ENCODE data around the gene CRYAB. TPM values are rescaled to one million over a fixed set of nuclear protein-coding genes. Genes with fewer than 3 reads are reported as not detected.
"Not testable (repeated sequence)": the region's sequence is repeated elsewhere in the genome, so short reads cannot be mapped to it uniquely, and the experiment has no call there.

CRYAB gene
- total RNA-seq, 1 donor, result not detected

DNA sequence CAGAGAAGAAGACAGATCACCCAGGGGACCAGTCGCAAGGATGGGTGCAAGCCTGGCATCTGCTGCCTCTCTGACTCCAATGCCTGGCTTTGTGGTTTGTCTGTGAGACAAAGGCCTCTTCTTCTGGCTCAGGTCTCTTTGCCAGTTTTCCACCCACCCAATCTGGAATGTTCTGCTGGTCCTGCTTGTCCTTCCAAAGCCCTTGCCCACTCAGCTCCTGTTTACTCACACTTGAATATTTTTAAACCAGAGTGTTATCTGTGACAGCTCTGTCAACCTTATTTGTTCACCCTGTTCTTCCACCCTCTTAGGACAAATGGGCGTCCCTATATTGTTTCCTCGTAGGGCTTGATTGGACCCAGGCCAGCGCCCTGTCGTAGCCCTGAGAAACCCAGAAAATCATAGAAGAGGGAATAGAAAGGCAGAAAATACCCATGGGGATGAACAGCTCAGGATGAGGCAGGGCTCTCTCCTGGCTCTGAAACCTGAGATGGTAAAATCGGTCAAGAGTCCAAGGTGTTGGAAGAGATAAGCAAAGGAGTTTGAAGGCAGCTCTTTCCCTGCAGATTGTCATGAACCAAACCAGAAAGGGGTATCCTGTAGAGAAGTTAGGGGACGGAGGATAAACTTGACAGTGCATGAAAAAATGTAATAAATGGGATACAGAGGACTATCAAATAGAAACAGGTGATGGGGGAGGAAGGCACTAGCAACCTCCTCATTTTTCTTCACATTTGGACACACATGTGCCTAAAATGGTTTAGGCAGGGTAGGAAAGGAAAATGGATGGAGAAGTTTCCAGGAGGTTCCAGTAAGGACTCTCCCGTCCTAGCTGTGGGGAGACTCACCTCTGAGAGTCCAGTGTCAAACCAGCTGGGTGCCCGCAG lies 651 bp downstream of the CRYAB start:
- DNase-seq (ENCODE audit: low read depth in 2 of 3, low spot score in 2 of 3), result no peak

DNA sequence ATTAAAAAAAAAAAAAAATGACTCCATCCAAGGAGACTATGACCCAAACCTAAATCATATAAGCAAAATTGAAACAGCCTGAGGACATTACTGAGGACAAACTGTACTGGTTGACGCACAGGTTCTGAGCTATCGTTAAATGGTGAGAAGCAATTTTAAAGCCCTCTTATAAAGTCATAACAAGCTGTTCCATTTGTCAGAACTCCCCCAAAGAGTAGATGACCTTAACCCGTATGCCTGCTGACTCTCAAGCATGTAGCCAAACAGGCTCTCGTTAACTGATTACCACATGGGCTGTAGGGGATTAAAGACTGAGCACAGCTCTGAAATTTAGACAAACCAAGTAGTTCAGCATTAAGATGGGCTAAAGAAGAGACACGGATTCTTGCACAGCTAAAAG lies 2.2 kb downstream of the CRYAB start:
- no peak for DNase-seq (ENCODE audit: low read depth in 2 of 3, low spot score in 2 of 3)

DNA sequence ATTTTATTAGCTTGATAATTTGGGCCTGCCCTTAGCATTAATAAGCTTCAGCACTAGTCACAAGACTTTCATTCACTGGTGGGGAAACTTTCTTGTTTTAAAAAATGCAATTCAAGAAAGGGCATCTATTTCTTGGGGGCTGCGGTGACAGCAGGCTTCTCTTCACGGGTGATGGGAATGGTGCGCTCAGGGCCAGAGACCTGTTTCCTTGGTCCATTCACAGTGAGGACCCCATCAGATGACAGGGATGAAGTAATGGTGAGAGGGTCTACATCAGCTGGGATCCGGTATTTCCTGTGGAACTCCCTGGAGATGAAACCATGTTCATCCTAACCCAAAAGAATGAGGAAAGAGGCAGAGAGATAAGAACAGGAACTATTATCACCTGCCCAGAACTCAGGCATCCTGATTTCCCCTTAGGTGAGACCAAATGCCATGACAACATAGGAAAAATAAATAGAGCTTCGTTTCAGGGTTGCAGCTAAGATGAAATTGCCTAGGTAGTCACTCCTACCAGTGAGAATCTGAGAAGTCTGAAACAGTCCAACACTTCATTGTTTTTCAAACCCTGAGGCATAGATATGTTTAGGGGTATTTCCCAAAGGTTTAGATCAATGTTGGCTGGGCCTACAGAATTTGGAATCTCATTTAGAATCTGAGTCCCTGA lies 2.8 kb downstream of the CRYAB start:
- no peak for DNase-seq (ENCODE audit: low read depth in 2 of 3, low spot score in 2 of 3)

DNA sequence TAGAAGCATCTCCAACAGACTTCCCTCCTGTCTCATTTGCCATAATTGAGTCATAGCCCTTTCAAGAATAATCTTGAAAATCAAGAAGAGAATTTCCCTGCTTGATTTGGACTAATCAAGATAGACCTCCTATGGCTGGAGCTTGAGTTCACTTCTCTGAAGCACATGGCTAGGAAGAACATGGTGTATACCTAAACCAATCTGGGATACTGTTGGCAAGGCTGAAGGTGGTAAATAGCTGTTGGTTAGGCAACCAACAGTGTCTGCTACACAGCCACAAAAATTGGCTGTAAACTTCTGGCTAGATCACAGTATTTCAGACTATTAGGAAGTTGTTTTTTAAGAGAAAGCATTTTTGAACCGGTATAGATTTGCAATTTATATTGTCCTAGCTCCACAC lies 4.9 kb downstream of the CRYAB start:
- DNase-seq (ENCODE audit: low read depth in 2 of 3, low spot score in 2 of 3), result no peak

DNA sequence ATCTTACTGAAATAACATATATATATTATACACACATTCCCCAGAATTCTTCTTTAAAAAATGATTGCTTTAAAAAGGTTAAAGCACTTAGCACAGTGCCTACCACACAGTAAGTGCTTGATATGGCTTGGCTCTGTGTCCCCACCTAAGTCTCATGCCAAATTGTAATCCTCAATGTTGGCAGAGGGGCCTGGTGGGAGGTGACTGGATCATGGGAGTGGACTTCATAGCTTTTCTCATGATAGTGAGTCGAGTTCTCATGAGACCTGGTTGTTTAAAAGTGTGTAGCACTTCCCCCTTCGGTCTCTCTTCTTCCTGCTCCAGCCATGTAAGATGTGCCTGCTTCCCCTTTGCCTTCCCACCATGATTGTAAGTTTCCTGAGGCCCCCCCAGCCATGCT lies 6.2 kb downstream of the CRYAB start:
- no peak for DNase-seq (ENCODE audit: low read depth in 2 of 3, low spot score in 2 of 3)

DNA sequence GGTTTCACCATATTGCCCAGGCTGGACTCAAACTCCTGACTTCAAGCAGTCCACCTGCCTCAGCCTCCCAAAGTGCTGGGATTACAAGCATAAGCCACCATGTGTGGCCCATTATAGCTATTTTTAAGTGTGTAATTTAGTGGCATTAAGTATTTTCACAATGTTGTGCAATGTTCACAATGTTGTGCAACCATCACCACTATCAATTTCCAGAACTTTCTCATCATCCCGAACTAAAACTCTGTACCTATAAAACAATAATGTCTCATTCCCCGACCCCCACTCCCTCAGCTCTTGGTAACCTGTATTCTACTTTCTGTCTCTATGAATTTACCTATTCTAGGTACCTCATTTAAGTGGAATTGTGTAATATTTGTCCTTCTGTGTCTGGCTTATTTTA lies 24.7 kb downstream of the CRYAB start:
- no peak for DNase-seq (ENCODE audit: low read depth in 2 of 3, low spot score in 2 of 3)

DNA sequence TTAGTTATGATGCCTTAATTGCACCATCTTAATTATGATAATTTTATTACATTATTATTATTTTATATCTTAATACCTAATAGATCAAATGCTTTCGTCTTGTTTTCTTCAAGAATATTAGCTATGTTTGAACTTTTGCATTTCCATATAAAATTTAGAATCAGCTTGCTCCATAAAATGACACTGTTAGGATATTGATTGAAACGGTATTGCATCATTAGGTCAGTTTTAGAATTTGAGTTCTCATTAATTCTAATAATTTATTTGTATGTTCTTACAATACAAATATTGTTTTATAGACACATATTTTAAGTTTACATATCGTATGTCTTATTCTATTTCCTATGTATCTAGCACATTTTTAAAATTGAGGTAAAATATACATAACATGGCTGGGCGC lies 25.5 kb downstream of the CRYAB start:
- no peak for DNase-seq (ENCODE audit: low read depth in 2 of 3, low spot score in 2 of 3)

DNA sequence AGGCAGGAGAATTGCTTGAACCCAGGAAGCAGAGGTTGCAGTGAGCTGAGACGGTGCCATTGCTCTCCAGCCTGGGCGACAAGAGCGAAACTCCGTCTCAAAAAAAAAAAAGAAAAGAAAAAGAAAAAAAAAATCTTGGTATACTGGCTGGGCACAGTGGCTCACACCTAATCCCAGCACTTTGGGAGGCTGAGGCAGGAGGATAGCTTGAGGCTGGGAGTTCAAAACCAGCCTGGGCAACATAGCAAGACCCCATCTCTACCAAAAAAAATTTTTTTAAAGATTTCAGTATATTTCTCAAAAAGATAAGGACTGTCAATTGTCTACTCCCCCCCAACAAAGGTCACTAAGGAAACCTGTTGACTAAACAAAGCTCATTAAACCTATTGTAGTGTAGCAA lies 26.5 kb downstream of the CRYAB start:
- DNase-seq (ENCODE audit: low read depth in 2 of 3, low spot score in 2 of 3), result not testable (repeated sequence)

DNA sequence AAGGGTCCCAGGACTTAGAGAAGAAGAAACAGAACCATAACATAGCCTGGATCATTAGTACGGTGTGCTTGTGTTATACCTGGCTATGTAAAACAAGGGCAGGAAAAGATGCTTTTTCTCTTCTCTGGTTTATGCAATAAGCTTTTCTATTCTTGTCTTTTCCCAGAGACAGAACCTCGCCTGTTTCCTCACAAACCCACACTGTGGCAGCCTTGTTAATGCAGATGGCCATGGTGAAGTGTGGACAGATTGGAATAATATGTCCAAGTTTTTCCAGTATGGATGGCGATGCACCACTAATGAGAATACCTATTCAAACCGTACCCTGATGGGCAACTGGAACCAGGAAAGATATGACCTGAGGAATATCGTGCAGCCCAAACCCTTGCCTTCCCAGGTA lies 29.4 kb downstream of the CRYAB start:
- no peak for DNase-seq (ENCODE audit: low read depth in 2 of 3, low spot score in 2 of 3)

DNA sequence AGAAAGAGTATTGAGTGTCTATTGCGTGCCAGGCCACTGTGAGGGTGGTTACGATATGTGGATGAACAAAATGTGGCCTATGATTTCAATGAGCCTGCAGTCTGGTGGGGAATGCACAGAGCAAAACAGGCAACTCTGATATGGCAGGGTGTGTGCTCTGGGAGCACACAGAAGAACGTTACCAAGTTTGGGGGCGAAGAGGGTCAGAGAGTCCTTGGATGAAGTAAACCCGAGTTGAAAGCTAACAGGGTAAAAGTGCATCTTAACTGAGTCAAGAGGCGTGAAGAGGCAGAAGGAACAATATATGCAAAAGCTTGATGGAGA lies 32.0 kb downstream of the CRYAB start:
- DNase-seq (ENCODE audit: low read depth in 2 of 3, low spot score in 2 of 3), result no peak

DNA sequence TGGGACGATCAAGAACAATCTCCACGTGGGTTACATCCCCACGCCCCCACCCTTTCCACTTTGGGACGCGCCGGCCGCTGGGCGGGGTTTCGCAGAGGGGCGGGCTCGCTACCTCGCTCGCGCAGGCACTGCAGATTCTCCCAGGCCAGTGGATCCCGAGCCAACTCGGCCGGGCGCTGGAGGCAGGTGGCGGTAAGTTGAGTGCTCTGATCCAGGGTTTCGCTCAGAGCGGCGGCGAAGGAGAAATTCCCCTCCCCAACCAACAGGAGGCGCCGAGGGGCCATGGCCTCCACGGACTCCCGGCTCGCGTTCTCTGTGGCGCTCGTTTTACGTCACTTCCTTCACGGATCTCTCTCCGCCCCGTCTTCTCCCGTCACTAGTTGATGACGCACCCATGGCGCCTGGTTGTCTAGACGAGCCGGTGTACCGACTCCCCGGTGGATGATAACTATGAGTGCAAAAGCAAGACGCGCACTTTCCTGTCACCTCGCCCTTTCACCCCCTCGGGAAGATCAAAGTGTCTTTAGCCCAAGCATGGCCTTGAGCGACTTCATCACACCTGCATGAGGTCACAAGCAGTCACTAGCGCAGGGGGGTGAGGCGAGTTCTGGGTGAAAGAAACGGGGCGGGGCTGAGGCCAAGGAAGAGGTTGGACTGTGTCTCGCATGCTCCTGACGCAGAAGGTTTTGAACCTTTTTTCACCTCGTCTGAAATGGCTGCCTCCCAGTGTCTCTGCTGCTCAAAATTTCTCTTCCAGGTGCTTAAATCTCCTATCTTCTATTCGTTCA lies 32.5 kb downstream of the CRYAB start, which contains the start of the genes CFAP68 and FDXACB1:
CFAP68 (plus strand) TSS at position 693 of the 788 bp plus-strand sequence; CDS start at position 713, 20 bp downstream.
FDXACB1 (minus strand) TSS at position 317 of the 788 bp plus-strand sequence; CDS start at position 284, 33 bp downstream.
- peak; percentile 97 to 99 (median 98) for DNase-seq (ENCODE audit: low read depth in 2 of 3, low spot score in 2 of 3)

DNA sequence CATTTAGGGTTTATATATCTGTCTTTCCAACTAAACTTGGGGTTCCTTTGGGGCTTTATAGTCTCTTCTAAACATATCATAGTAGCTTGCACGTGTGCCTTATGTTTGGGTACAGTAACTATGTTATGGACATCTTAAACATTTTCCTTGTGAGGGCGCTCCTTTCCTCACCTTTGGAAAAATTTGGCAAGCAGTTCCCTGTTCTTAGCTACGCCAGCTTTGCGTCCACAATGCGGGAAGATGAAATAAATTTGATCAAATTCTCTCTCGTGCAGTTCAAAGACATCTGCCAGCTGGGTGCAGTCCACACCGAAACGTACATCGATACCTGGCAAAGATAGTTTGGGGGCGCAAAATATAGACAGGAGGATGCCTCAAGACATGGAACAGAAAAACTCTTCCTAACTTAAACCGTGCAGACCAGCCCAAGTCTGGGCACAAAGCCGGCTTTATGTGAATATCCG lies 33.2 kb downstream of the CRYAB start:
- DNase-seq (ENCODE audit: low read depth in 2 of 3, low spot score in 2 of 3), result peak in 1 of 3 donors; percentile 1

DNA sequence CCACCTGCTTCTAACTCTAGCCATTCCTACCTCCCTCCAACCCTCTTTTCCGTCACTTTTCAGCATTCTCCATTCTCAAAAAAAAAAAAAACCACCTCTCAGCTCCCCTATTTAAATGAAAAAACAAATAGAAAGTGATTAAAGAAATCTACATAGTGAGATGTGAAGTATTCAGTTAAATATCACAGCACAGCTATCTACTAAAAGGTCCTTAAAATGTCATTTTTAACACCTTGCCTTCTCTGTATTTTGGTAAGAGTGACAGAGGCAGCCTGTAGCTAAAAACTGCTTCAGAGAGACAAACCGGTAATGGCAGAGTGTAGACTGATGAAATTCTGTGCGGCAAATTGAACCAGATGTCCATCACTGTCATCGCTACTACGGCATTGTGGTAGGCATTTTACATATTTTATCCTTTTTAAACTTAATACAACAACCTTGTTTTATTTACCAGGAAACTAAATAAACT lies 39.8 kb downstream of the CRYAB start:
- no peak for DNase-seq (ENCODE audit: low read depth in 2 of 3, low spot score in 2 of 3)

DNA sequence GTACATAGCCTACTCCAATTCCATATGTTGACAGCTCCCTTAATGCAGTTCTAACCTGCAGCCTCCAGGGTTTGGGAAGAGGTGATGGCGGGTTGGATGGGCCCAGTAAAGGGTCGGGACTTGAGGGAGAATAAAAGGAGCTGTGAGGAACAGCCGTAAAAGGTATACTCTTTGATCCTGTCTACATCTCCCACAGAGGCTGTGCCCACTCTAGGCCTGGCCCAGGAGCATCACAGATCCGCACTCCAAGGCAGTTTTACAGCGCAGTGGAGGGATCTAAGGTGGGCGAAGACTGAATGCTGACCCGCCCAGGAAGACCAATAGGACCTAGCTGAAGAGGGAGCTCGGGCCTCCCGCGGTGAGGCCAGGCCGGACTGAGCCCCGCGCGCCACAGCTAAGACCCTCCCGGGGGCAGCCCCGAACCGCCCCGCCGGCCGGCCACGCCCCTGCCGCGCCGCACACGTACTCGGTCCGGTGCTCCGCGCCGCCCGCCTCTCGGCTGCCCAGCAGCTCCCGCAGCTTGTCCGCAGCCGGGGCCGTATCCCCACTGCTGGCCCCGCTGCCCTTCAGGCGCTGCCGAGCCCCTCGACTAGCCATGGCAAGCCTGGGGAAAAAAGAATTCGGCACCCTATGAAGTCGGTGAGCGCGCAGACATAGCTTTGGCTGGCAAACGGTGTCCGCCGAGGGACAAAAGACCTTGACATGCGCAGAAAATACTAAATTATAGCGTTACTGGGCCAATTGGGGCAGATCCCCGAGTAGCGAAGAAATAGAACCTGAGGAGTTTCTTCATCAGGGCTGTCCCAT lies 40.5 kb downstream of the CRYAB start, which contains the start of gene ALG9:
ALG9 (minus strand) TSS at position 696 of the 807 bp plus-strand sequence; CDS start at position 597, 99 bp downstream.
- peak; percentile 84 to 88 (median 86) for DNase-seq (ENCODE audit: low read depth in 2 of 3, low spot score in 2 of 3)

DNA sequence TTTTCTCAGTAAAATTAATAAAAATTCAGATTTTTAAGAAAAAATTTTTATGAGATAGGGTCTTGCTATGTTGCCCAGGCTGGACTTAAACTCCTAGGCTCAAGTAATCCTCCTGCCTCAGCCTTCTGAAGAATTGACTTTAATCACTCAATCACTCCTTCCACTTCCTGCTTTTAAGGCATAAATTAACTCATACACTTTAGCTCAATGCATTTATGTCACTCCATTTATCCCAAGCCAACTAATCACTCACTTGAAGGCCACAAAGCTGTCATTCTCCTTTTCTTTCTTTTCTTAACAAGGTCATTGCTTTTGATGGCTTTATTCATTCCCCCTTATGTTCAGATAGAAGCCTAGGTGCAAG lies 41.1 kb downstream of the CRYAB start:
- DNase-seq (ENCODE audit: low read depth in 2 of 3, low spot score in 2 of 3), result no peak

DNA sequence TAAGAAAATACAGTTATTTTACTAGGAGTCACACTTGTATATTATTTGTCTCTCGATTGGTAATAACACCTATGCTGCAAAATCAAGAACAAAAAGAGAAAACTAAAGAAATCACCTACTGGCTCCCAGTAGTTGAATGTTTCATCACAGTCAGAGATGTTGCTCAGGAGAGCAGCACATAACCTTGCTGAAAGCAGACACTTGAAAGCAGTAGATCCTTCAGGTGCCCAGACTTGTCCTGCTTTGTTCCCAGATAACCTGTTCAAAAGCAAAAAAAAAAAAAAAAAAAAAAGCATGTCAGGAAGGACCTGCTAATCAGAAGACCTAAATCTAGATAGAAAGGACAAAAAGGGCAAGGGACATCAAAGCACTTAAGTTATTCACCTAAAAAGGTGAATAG lies 41.5 kb downstream of the CRYAB start:
- no peak for DNase-seq (ENCODE audit: low read depth in 2 of 3, low spot score in 2 of 3)

DNA sequence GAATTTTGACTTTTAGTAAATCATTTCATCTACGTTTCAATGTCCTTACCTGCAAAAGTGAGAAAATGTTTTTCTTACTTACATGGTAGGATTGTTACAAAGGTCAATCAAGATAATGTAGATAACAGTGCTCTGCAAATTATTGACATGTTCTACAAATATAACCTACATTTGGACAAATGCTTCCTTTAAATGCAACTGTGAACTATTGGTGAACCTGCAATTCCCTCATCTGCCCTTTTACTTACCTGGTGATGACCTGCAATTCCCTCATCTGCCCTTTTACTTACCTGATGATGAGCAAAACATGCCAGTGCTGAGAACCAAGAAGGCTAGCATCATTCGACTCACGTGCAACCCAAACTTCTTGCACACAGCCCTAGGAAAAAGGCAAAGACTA lies 51.3 kb downstream of the CRYAB start:
- no peak for DNase-seq (ENCODE audit: low read depth in 2 of 3, low spot score in 2 of 3)
